HepG2 (cell line): ENCODE data around the gene TMEM120A. TPM values are rescaled to one million over a fixed set of nuclear protein-coding genes. Genes with fewer than 3 reads are reported as not detected.

ENCODE experiments used
- ARHGAP35 ChIP-seq: sonication (generic); formaldehyde crosslinking; IDR thresholded peaks from 2 replicates; pipeline ENCODE4 v1.9.0; 2022; ENCODE audit warnings: mild to moderate bottlenecking, inconsistent platforms, moderate library complexity, missing genetic modification reagents, borderline replicate concordance
- CC2D1A ChIP-seq: sonication (generic); formaldehyde crosslinking; IDR thresholded peaks from 2 replicates; pipeline ENCODE4 v1.8.1; 2023; ENCODE audit warnings: mild to moderate bottlenecking, missing genetic modification reagents
- DZIP1 ChIP-seq: sonication (generic); formaldehyde crosslinking; IDR thresholded peaks from 2 replicates; pipeline ENCODE4 v1.5.0; 2020; ENCODE audit warnings: mild to moderate bottlenecking, missing genetic modification reagents
- HDAC1 ChIP-seq: sonication (generic); formaldehyde crosslinking; IDR thresholded peaks from 2 replicates; pipeline ENCODE4 v1.5.1; 2020; ENCODE audit warnings: mild to moderate bottlenecking, missing genetic modification reagents
- NR2F2 ChIP-seq: IDR thresholded peaks from 2 replicates; pipeline ENCODE4 v1.6.1; 2012; ENCODE audit warnings: low read depth, inconsistent platforms, borderline replicate concordance
- PATZ1 ChIP-seq: sonication (generic); formaldehyde crosslinking; IDR thresholded peaks from 2 replicates; pipeline ENCODE4 v1.4.0; 2020; ENCODE audit warnings: missing genetic modification reagents
- ZBTB46 ChIP-seq: sonication (generic); formaldehyde crosslinking; IDR thresholded peaks from 2 replicates; pipeline ENCODE4 v1.4.0; 2020; ENCODE audit warnings: mild to moderate bottlenecking, missing genetic modification reagents, borderline replicate concordance
- ZBTB7A ChIP-seq: sonication (generic); formaldehyde crosslinking; IDR thresholded peaks from 2 replicates; pipeline ENCODE4 v1.8.0; 2022; ENCODE audit warnings: mild to moderate bottlenecking, missing genetic modification reagents
- ZNF234 ChIP-seq: sonication (generic); formaldehyde crosslinking; conservative IDR thresholded peaks from 2 replicates; pipeline ENCODE4 v1.5.1; 2020; ENCODE audit warnings: mild to moderate bottlenecking, missing genetic modification reagents
- ZNF263 ChIP-seq: sonication (generic); formaldehyde crosslinking; IDR thresholded peaks from 2 replicates; pipeline ENCODE4 v1.4.0; 2020; ENCODE audit warnings: missing genetic modification reagents
- ZNF274 ChIP-seq: sonication (generic); formaldehyde crosslinking; IDR thresholded peaks from 2 replicates; pipeline ENCODE4 v1.5.1; 2020; ENCODE audit warnings: mild to moderate bottlenecking, missing genetic modification reagents
- ZNF280D ChIP-seq: sonication (generic); formaldehyde crosslinking; IDR thresholded peaks from 2 replicates; pipeline ENCODE4 v1.5.1; 2020; ENCODE audit warnings: mild to moderate bottlenecking, missing genetic modification reagents
- ZNF335 ChIP-seq: sonication (generic); formaldehyde crosslinking; IDR thresholded peaks from 2 replicates; pipeline ENCODE4 v1.4.0; 2020; ENCODE audit warnings: missing genetic modification reagents
- ZNF891 ChIP-seq: sonication (generic); formaldehyde crosslinking; IDR thresholded peaks from 2 replicates; pipeline ENCODE4 v1.5.0; 2020; ENCODE audit warnings: mild to moderate bottlenecking, missing genetic modification reagents
- polyA plus RNA-seq, 8 experiments: library from polyadenylated mRNA; depleted of rRNA in 3 of 8; stranded (reverse) in 7 of 8; unstranded in 1 of 8; fragments of >200 nt; fragmentation: Illumina TruSeq in 4 of 8; extraction: Trizol in 4 of 8; gene quantifications; 2 replicates each; pipeline versions ENCODE4 v1.2.1 to v1.2.3, GENCODE V29; 2011 to 2016; ENCODE audit warnings: low read depth in 4 of 8, missing spikeins in 1 of 8, mixed read lengths in 1 of 8; ENCODE audit not compliant: insufficient read depth in 1 of 8
- total RNA-seq, 5 experiments: library from RNA; depleted of rRNA; stranded (reverse); fragments of >200 nt; fragmentation: Illumina TruSeq; extraction: Trizol; gene quantifications; 2 replicates each; pipeline ENCODE4 v1.2.3, GENCODE V29; 2016; ENCODE audit warnings: low read depth in 1 of 5
- TF ChIP-seq, protein P1 (sequence below): sonication (generic); formaldehyde crosslinking; IDR thresholded peaks from 2 replicates; pipeline ENCODE4 v1.4.0; 2020; ENCODE audit warnings: mild to moderate bottlenecking, missing genetic modification reagents
- TF ChIP-seq, protein P2 (sequence below): sonication (generic); formaldehyde crosslinking; IDR thresholded peaks from 2 replicates; pipeline ENCODE4 v1.5.1; 2020; ENCODE audit warnings: mild to moderate bottlenecking, missing genetic modification reagents, moderate library complexity
- TF ChIP-seq, protein P3 (sequence below): sonication (generic); formaldehyde crosslinking; IDR thresholded peaks from 2 replicates; pipeline ENCODE4 v1.5.0; 2020; ENCODE audit warnings: missing genetic modification reagents

The TMEM120A gene
- total and polyA plus RNA-seq, 2 of the 13 experiments (the other 11 are each of a cell fraction or from before 2014, with no cell fraction given) = 40.3 to 102 TPM

DNA sequence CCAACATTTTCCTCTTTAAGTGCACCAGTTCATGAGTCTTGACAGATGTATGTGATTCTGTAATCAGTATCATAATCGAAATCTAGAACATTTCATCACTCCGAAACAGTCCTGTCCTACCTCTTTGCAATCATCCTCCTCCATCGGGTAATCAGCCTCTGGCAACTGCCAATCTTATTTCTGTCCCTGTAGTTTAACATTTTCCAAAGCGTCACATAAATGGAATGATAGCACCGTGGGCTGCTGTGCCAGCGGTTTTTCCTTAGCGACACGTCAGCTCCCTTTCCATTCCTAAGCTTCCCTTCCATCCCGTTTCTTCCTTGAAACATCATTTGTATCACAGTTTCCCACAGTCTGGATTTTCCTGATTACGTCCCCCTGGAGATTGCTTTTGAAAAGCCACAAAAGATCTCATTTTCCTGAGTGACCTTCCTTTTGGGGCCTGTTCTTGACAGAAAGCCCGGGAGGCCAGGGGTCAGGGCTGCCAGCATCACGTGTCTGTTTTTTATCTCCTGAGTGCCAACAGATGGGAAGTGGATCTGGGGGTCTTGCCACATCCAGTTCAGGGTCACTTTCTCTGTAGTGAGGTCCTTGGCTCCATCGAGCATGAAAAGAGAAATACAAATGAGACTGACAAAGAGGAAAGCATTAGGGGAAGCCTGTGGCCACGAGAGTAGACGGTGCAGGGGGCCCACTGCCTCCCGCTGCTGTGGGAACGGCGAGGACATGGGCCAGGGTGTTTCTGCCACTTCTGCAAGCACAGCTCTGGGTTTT, 31.6 kb downstream of the TMEM120A start (continued):
- peak; percentile 50 for TF ChIP-seq PATZ1 (CRISPR knock-in tag)
- no peak for TF ChIP-seq ZNF335 (CRISPR knock-in tag)
- no peak for TF ChIP-seq ARHGAP35 (CRISPR knock-in tag)
- TF ChIP-seq, protein P1, sequence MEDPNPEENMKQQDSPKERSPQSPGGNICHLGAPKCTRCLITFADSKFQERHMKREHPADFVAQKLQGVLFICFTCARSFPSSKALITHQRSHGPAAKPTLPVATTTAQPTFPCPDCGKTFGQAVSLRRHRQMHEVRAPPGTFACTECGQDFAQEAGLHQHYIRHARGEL (CRISPR knock-in tag) = no peak
- no peak for TF ChIP-seq ZBTB7A (CRISPR knock-in tag)
- TF ChIP-seq ZNF274 (CRISPR knock-in tag) = no peak
- no peak for TF ChIP-seq CC2D1A (CRISPR knock-in tag)
- TF ChIP-seq ZNF263 (CRISPR knock-in tag) = no peak
- TF ChIP-seq NR2F2 = peak; percentile 92
- TF ChIP-seq ZNF280D (CRISPR knock-in tag) = no peak
- no peak for TF ChIP-seq ZNF234 (CRISPR knock-in tag)
- TF ChIP-seq, protein P2, sequence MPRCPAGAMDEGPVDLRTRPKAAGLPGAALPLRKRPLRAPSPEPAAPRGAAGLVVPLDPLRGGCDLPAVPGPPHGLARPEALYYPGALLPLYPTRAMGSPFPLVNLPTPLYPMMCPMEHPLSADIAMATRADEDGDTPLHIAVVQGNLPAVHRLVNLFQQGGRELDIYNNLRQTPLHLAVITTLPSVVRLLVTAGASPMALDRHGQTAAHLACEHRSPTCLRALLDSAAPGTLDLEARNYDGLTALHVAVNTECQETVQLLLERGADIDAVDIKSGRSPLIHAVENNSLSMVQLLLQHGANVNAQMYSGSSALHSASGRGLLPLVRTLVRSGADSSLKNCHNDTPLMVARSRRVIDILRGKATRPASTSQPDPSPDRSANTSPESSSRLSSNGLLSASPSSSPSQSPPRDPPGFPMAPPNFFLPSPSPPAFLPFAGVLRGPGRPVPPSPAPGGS (CRISPR knock-in tag) = no peak
- TF ChIP-seq ZBTB46 (CRISPR knock-in tag) = no peak
- no peak for TF ChIP-seq DZIP1 (CRISPR knock-in tag)
- no peak for TF ChIP-seq ZNF891 (CRISPR knock-in tag)
- TF ChIP-seq HDAC1 (CRISPR knock-in tag) = peak; percentile 71
- TF ChIP-seq, protein P3, sequence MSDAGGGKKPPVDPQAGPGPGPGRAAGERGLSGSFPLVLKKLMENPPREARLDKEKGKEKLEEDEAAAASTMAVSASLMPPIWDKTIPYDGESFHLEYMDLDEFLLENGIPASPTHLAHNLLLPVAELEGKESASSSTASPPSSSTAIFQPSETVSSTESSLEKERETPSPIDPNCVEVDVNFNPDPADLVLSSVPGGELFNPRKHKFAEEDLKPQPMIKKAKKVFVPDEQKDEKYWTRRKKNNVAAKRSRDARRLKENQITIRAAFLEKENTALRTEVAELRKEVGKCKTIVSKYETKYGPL (CRISPR knock-in tag) = no peak
